GM12892 (cell line): ENCODE results near the gene SAMD4A.

Experiments
- POLR2AphosphoS5 ChIP-seq: IDR thresholded peaks from 2 replicates; pipeline ENCODE4 v1.6.1; 2011; ENCODE audit warnings: low read depth, low read length, control low read depth
- TAF1 ChIP-seq: IDR thresholded peaks from 2 replicates; pipeline ENCODE4 v1.6.1; 2011; ENCODE audit warnings: low read depth, mild to moderate bottlenecking, control low read depth, low read length, borderline replicate concordance

DNA sequence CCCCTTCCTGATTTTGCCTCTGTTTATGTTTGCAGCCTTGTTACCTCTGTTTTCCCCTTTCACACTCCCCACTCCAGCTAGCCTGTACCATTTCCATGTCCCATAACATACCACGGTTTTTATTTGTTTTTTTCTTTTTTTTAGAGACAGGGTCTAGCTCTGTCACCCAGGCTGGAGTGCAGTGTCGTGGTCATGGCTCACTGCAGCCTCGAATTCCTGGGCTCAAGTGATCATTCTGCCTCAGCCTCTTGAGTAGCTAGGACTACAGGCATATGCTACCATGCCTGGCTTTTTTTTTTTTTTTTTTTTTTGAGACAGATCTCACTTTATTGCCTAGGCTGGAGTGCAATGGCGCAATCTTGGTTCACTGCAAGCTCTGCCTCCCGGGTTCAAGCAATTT is 18.4 kb upstream of the SAMD4A start:
- TF ChIP-seq TAF1 (no peak), POLR2AphosphoS5 (no peak)
